Fibroblast of the aortic adventitia (primary cell): ENCODE data around the gene ARHGAP23. TPM values are rescaled to one million over a fixed set of nuclear protein-coding genes. Genes with fewer than 3 reads are reported as not detected.
A peak's percentile ranks its signal among the peaks of the same experiment; 100 is the strongest.

Experiments
- DNase-seq: peaks from one replicate; pipeline ENCODE4 v3.0.0-alpha.2; 2010; ENCODE audit warnings: low read depth
- H3K4me3 ChIP-seq: 2 replicates; pipeline ENCODE4 v1.5.1; 2011; ENCODE audit warnings: low read depth, mild to moderate bottlenecking, control low read depth, low read length, moderate library complexity
- total RNA-seq: library from RNA; depleted of rRNA; stranded (reverse); fragments of >200 nt; gene quantifications from 2 replicates; pipeline ENCODE4 v1.2.3, GENCODE V29; 2012; ENCODE audit warnings: low replicate concordance
- TF ChIP-seq, protein P1 (sequence below): IDR thresholded peaks from 2 replicates; pipeline ENCODE4 v1.5.1; 2011; ENCODE audit warnings: mild to moderate bottlenecking, low read length, control low read depth, inconsistent platforms; ENCODE audit not compliant: insufficient read depth

ARHGAP23 gene
- total RNA-seq, 1 donor, result 38.3 TPM

GRCh38 chr17:38554430-38555350, 126.4 kb downstream of the ARHGAP23 start:
- TF ChIP-seq, protein P1, sequence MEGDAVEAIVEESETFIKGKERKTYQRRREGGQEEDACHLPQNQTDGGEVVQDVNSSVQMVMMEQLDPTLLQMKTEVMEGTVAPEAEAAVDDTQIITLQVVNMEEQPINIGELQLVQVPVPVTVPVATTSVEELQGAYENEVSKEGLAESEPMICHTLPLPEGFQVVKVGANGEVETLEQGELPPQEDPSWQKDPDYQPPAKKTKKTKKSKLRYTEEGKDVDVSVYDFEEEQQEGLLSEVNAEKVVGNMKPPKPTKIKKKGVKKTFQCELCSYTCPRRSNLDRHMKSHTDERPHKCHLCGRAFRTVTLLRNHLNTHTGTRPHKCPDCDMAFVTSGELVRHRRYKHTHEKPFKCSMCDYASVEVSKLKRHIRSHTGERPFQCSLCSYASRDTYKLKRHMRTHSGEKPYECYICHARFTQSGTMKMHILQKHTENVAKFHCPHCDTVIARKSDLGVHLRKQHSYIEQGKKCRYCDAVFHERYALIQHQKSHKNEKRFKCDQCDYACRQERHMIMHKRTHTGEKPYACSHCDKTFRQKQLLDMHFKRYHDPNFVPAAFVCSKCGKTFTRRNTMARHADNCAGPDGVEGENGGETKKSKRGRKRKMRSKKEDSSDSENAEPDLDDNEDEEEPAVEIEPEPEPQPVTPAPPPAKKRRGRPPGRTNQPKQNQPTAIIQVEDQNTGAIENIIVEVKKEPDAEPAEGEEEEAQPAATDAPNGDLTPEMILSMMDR, result no peak
- H3K4me3 ChIP-seq, result no peak overlapping the region
- DNase-seq, result peak; percentile 43

- H3K4me3 ChIP-seq, result no peak overlapping the region
- TF ChIP-seq, protein P1, result no peak
- DNase-seq, result no peak
Measured at GRCh38 chr17:38556239-38556638, 128.0 kb downstream of the ARHGAP23 start.

- no peak overlapping the region for H3K4me3 ChIP-seq
- no peak for DNase-seq
- TF ChIP-seq, protein P1, result no peak
Measured at GRCh38 chr17:38557396-38557795, 129.1 kb downstream of the ARHGAP23 start.

- DNase-seq, result peak; percentile 87
- peak overlapping the region; percentile 56 for H3K4me3 ChIP-seq
- TF ChIP-seq, protein P1, result peak; percentile 96
Measured at GRCh38 chr17:38557836-38558727, 129.8 kb downstream of the ARHGAP23 start.

- H3K4me3 ChIP-seq, result peak overlapping the region; percentile 56
- no peak for DNase-seq
- TF ChIP-seq, protein P1, result no peak
Measured at GRCh38 chr17:38558728-38559050, 130.4 kb downstream of the ARHGAP23 start.

DNA sequence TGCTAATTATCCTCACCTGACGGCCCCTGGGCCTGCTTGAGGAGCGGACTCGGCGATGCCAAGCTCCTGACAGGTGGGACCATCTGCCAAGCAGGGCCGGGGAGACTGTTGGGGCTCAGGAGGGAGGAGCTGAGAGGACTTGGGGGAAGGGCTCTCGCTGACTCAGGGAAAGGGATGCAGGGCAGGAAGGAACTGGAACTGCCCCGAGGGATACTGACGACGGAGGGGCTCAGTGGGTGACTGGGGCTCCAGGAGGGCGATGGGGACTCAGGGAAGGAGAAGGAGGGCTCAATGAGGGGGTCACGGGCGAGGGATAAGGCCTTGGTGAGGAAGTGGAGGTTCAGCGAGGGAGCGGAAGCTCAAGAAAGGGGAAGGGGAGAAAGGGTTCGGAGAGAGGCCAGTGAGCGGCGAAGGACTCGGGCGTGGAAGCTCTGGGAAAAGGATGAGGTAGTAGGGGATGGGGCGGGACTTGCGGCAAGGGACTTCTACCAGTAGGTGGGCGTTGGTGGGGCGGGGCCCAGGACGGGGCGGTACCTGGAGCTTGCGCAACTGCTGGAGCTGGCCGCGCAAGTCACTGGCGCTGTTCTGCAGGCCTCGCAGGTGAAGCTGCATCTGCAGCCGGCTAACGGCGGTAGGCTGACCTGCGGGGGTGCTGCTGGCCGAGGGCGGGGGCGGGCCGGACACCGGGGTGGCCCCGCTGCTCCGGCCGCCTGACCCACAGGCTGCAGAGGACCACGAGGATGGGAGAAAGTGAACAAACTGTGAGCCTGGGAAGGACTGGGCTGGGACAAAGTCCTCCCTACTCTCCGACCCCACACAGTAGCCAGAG, 131.0 kb downstream of the ARHGAP23 start:
- no peak overlapping the region for H3K4me3 ChIP-seq
- DNase-seq, result peak; percentile 38
- TF ChIP-seq, protein P1, result no peak
